ACC112 (cell line): ENCODE results near the gene ARID3A.
"Not testable (repeated sequence)": the region's sequence is repeated elsewhere in the genome, so short reads cannot be mapped to it uniquely, and the experiment has no call there.

ENCODE experiments used
- H2AFZ ChIP-seq: fragments of 200-600 bp; sonication (generic); one replicate; pipeline ENCODE4 v1.6.0; 2017; ENCODE audit warnings: antibody characterized with exemption, low read length; ENCODE audit not compliant: unreplicated experiment
- H3K27ac ChIP-seq: fragments of 200-600 bp; sonication (generic); 2 replicates; pipeline ENCODE4 v1.5.1; 2014; ENCODE audit warnings: low read depth, mild to moderate bottlenecking, antibody characterized with exemption, low read length, moderate library complexity
- H3K27me3 ChIP-seq: fragments of 200-600 bp; sonication (generic); 2 replicates; pipeline ENCODE4 v1.6.1; 2014; ENCODE audit warnings: mild to moderate bottlenecking, antibody characterized with exemption, low read length, moderate library complexity, mixed read lengths; ENCODE audit not compliant: insufficient read depth
- H3K36me3 ChIP-seq: fragments of 200-600 bp; sonication (generic); 2 replicates; pipeline ENCODE4 v1.6.1; 2016; ENCODE audit warnings: mild to moderate bottlenecking, antibody characterized with exemption, low read length, moderate library complexity, mixed read lengths; ENCODE audit not compliant: insufficient read depth
- H3K4me1 ChIP-seq: fragments of 200-600 bp; sonication (generic); one replicate; pipeline ENCODE4 v1.6.1; 2016; ENCODE audit warnings: low read length, mixed read lengths; ENCODE audit not compliant: insufficient read depth, unreplicated experiment, control insufficient read depth
- H3K4me3 ChIP-seq: fragments of 200-600 bp; sonication (generic); 2 replicates; pipeline ENCODE4 v1.5.1; 2014; ENCODE audit warnings: mild to moderate bottlenecking, low read depth, low read length
- H3K79me2 ChIP-seq: fragments of 200-600 bp; sonication (generic); one replicate; pipeline ENCODE4 v1.6.0; 2016; ENCODE audit warnings: low read length; ENCODE audit not compliant: control insufficient read depth, unreplicated experiment, insufficient read depth

Gene ARID3A, protein sequence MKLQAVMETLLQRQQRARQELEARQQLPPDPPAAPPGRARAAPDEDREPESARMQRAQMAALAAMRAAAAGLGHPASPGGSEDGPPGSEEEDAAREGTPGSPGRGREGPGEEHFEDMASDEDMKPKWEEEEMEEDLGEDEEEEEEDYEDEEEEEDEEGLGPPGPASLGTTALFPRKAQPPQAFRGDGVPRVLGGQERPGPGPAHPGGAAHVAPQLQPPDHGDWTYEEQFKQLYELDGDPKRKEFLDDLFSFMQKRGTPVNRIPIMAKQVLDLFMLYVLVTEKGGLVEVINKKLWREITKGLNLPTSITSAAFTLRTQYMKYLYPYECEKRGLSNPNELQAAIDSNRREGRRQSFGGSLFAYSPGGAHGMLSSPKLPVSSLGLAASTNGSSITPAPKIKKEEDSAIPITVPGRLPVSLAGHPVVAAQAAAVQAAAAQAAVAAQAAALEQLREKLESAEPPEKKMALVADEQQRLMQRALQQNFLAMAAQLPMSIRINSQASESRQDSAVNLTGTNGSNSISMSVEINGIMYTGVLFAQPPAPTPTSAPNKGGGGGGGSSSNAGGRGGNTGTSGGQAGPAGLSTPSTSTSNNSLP

DNA sequence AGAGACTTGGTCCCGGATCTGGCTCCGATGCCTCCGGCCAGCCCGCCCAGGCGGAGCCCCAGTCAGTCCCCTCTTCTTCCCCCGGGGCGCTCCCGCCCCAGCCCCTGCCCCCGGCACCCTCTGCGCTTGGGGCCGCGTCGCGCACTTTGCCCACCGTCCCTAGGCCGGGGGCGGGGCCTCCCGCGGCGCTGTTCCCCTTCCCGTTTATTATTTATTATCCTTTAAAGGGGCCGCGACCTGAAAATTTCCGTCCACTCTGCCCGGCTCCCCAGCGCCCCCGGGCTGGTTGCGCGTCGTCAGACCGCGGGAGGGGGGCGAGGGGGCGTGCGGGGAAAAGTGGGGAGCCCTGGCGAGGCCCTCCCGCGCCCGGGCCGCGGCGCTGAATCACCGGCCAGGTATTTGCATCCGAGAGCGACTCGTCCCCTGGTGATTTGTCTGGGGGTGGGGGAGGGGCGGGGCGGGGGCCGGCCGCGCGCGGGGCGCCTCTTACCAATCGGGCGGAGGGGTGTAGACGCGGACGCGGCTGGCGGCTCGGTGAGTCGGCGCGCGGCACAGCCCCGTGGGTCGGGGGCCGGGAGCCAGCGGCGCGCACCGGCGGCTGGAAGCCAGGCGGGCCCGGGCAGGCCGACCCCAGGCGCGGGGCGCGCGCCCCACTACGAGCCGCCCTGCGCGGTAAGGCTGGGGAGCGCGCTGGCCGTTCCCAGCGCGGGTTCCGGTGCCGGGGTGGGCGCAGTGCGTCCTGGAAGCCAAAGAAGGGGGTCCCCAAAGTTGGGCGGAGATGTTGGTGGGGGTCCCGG is at the start of gene ARID3A:
ARID3A (plus strand) TSS at position 510 of the 797 bp plus-strand sequence. CDS start 3,494 bp downstream, outside the sequence.
- H3K36me3 ChIP-seq: no peaks in the 10 kb centered on the region
- peak within 1 kb of the TSS; percentile 85 for H2AFZ ChIP-seq
- H3K27me3 ChIP-seq: peaks cover 2% of the 10 kb centered on the region; the same call in 1 of the 2 replicates
- H3K4me1 ChIP-seq: no peaks in the 10 kb centered on the region
- peaks cover 10% of the 10 kb centered on the region for H3K79me2 ChIP-seq
- peak within 1 kb of the TSS; percentile 67 for H3K27ac ChIP-seq
- peak within 1 kb of the TSS; percentile 81 for H3K4me3 ChIP-seq

DNA sequence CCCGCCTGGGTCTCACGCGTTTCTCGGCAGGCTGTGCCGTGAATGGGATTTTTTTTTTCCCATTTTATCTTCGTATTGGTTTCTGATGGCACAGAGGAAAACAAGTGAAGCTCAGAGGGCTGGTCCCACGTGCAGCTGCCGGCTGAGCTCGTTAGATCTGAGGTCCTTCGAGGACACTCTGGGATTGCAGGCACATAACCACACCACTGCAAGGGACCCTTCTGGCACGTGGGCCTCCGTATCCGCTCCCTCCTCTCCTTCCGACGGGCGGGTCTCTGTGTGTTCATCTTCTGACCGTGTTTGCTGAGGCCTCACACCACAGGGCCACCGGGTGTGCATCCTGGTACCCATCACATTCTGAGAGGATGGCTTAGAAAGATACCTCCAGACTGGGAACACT is 49.7 kb upstream of the ARID3A start:
- Histone ChIP-seq H3K27me3 (no peaks in the 10 kb centered on the region), H3K36me3 (no peaks in the 10 kb centered on the region), H3K4me1 (no peaks in the 10 kb centered on the region), H3K27ac (no peak overlapping the region), H2AFZ (no peak overlapping the region), H3K79me2 (no peaks in the 10 kb centered on the region), H3K4me3 (no peak overlapping the region)

- H3K4me1 ChIP-seq: no peaks in the 10 kb centered on the region
- H2AFZ ChIP-seq: no peak overlapping the region
- no peaks in the 10 kb centered on the region for H3K79me2 ChIP-seq
- no peak overlapping the region for H3K27ac ChIP-seq
- H3K36me3 ChIP-seq: peaks cover 5% of the 10 kb centered on the region; the same call in 1 of the 2 replicates
- no peaks in the 10 kb centered on the region for H3K27me3 ChIP-seq
- H3K4me3 ChIP-seq: no peak overlapping the region
Observed at GRCh38 chr19:876780-877314, 49.0 kb upstream of the ARID3A start.

DNA sequence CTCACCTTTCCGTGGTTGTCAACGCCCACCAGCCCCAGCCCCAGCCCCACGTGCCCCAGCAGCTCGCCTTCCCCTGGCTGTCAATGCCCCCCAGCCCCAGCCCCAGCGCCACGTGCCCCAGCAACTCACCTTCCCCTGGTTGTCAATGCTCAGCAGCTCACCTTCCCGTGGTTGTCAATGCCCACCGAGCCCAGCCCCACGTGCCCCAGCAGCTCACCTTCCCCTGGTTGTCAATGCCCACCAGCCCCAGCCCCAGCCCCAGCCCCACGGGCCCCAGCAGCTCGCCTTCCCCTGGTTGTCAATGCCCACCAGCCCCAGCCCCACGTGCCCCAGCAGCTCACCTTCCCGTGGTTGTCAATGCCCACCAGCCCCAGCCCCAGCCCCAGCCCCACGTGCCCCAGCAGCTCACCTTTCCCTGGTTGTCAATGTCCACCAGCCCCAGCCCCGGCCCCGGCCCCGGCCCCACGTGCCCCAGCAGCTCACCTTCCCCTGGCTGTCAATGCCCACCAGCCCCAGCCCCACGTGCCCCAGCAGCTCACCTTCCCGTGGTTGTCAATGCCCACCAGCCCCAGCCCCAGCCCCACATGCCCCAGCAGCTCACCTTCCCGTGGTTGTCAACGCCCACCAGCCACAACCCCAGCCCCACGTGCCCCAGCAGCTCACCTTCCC is 47.7 kb upstream of the ARID3A start:
- H3K27me3 ChIP-seq, H3K4me3 ChIP-seq, H3K36me3 ChIP-seq, H3K4me1 ChIP-seq, H2AFZ ChIP-seq, H3K79me2 ChIP-seq, H3K27ac ChIP-seq: not testable (repeated sequence)

DNA sequence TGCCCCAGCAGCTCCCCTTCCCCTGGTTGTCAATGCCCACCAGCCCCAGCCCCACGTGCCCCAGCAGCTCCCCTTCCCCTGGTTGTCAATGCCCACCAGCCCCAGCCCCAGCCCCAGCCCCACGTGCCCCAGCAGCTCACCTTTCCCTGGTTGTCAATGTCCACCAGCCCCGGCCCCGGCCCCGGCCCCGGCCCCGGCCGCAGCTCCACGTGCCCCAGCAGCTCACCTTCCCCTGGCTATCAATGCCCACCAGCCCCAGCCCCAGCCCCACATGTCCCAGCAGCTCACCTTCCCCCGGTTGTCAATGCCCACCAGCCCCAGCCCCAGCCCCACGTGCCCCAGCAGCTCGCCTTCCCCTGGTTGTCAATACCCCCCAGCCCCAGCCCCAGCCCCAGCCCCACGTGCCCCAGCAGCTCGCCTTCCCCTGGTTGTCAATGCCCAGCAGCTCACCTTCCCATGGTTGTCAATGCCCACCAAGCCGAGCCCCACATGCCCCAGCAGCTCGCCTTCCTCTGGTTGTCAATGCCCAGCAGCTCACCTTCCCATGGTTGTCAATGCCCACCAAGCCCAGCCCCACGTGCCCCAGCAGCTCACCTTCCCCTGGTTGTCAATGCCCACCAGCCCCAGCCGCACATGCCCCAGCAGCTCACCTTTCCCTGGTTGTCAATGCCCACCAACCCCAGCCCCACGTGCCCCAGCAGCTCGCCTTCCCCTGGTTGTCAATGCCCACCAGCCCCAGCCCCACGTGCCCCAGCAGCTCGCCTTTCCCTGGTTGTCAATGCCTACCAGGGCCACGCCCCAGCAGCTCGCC is 46.9 kb upstream of the ARID3A start:
- not testable (repeated sequence) for H3K4me1 ChIP-seq, H3K27me3 ChIP-seq, H3K79me2 ChIP-seq, H3K4me3 ChIP-seq, H3K27ac ChIP-seq, H3K36me3 ChIP-seq, H2AFZ ChIP-seq

GRCh38 chr19:879711-880438 is 46.0 kb upstream of the ARID3A start:
- Histone ChIP-seq H3K79me2 (no peaks in the 10 kb centered on the region), H3K27me3 (no peaks in the 10 kb centered on the region), H3K4me1 (no peaks in the 10 kb centered on the region), H3K36me3 (peaks cover 5% of the 10 kb centered on the region; the same call in 1 of the 2 replicates), H2AFZ (no peak overlapping the region), H3K27ac (no peak overlapping the region), H3K4me3 (no peak overlapping the region)

DNA sequence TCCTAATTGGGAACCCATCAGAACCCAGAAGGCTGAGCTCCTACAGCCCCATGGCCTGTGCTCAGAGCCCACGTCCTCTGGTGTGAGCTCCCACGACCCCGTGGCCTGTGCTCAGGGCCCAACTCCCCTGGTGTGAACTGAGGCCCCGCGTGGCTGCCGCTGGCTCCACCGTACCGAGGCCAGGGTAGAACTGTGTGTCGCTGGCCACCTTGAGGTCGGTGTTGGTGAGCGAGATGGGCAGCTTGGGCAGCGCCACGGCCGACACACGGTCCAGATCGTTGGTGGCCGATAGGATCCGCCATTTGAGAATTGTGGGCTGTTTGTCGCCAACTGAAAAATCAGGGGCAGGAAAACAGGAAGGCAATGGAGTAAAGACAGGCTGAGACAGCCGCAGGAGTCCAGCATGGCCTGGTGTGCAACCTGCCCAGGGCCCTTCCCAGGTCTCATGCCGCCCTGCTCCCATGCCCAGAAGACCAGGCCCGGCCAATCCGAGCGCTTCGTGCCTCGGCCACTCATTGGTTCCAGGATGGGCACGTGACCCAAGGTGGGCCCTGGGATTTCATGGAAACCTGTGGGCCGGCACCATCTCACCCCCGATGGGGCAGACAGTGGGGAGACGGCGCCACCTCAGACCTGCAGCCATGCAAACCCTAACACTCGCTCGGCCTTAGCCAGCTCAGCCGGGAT is 44.3 kb upstream of the ARID3A start:
- no peak overlapping the region for H3K27ac ChIP-seq
- no peak overlapping the region for H2AFZ ChIP-seq

GRCh38 chr19:882871-883497 is 42.9 kb upstream of the ARID3A start:
- peaks cover 5% of the 10 kb centered on the region; the same call in 1 of the 2 replicates for H3K36me3 ChIP-seq

More for the DNA sequence above, 44.3 kb upstream of the ARID3A start:
- Histone ChIP-seq H3K4me1 (no peaks in the 10 kb centered on the region), H3K4me3 (no peak overlapping the region), H3K27me3 (no peaks in the 10 kb centered on the region), H3K36me3 (peaks cover 5% of the 10 kb centered on the region; the same call in 1 of the 2 replicates), H3K79me2 (no peaks in the 10 kb centered on the region)

More at GRCh38 chr19:882871-883497, 42.9 kb upstream of the ARID3A start:
- no peak overlapping the region for H2AFZ ChIP-seq
- H3K4me3 ChIP-seq: no peak overlapping the region
- no peaks in the 10 kb centered on the region for H3K27me3 ChIP-seq
- no peak overlapping the region for H3K27ac ChIP-seq
- no peaks in the 10 kb centered on the region for H3K79me2 ChIP-seq
- no peaks in the 10 kb centered on the region for H3K4me1 ChIP-seq
